A549 (cell line): ENCODE data around the gene POR. TPM values are rescaled to one million over a fixed set of nuclear protein-coding genes. Genes with fewer than 3 reads are reported as not detected.

Experiments
- ATAC-seq, 2 experiments: fragments of 200-7000 bp in 1 of 2; fragments of >200 bp in 1 of 2; cut with Nextera tagmentation in 1 of 2; cut with Tn5 transposase in 1 of 2; 3 replicates each; pipeline versions ENCODE4 v1.8.0 to v1.9.1; 2018 to 2020; ENCODE audit warnings: mild to moderate bottlenecking in 1 of 2, moderate library complexity in 1 of 2
- CTCF ChIA-PET: fragments of 300-600 bp; sonication (Branson Sonifier 250); formaldehyde crosslinking; extraction: SDS; loops from one replicate; lab custom pipeline; 2021; ENCODE audit warnings: antibody characterized with exemption, inconsistent platforms; lab: Yijun Ruan, JAX
- POLR2A ChIA-PET: fragments of 350-600 bp; formaldehyde crosslinking; extraction: SDS; loops from one replicate; lab custom pipeline; 2021; ENCODE audit warnings: antibody characterized with exemption, inconsistent platforms; lab: Yijun Ruan, JAX
- DNase-seq, 2 experiments: peaks; one replicate each; pipeline versions ENCODE4 v3.0.0 to v3.0.0-alpha.2; 2011 to 2016; ENCODE audit warnings: low read depth in 1 of 2, low spot score in 1 of 2
- FAIRE-seq: peaks from 2 replicates; lab custom pipeline; 2011; peaks lifted over from hg19 to GRCh38; lab: Jason Lieb, UNC
- H3K27ac ChIP-seq, 2 experiments: fragments of >200 bp; sonication (Bioruptor Twin); formaldehyde crosslinking; 3 replicates each; pipeline ENCODE4 v1.5.1; 2016 to 2017
- H3K4me1 ChIP-seq: fragments of >200 bp; sonication (Bioruptor Twin); formaldehyde crosslinking; 3 replicates; pipeline ENCODE4 v1.6.1; 2016
- H3K4me2 ChIP-seq: fragments of >200 bp; sonication (Bioruptor Twin); formaldehyde crosslinking; 3 replicates; pipeline ENCODE4 v1.6.1; 2016
- H3K4me3 ChIP-seq: fragments of >200 bp; sonication (Bioruptor Twin); formaldehyde crosslinking; 3 replicates; pipeline ENCODE4 v1.5.1; 2016
- H3K9me3 ChIP-seq: fragments of >200 bp; sonication (Bioruptor Twin); formaldehyde crosslinking; 3 replicates; pipeline ENCODE4 v1.6.1; 2016
- BHLHE40 ChIP-seq: IDR thresholded peaks from 2 replicates; pipeline ENCODE4 v1.6.1; 2012; ENCODE audit warnings: low read depth, low read length, inconsistent platforms
- CBX2 ChIP-seq: fragments of 200-600 bp; sonication (generic); IDR thresholded peaks from 2 replicates; pipeline ENCODE4 v1.6.1; 2016; ENCODE audit warnings: low read depth, mild to moderate bottlenecking, borderline replicate concordance
- CBX8 ChIP-seq: fragments of 200-600 bp; sonication (generic); IDR thresholded peaks from 2 replicates; pipeline ENCODE4 v1.6.1; 2016
- EP300 ChIP-seq, 2 experiments: fragments of >200 bp; sonication (Bioruptor Twin); formaldehyde crosslinking; IDR thresholded peaks; 2 replicates in 1 of 2; 3 replicates in 1 of 2; pipeline ENCODE4 v1.6.1; 2016 to 2017
- HDAC2 ChIP-seq: fragments of 200-600 bp; sonication (generic); IDR thresholded peaks from 2 replicates; pipeline ENCODE4 v1.6.1; 2016
- HOXA7 ChIP-seq: fragments of 250-450 bp; sonication (Bioruptor Pico); IDR thresholded peaks from 2 replicates; pipeline ENCODE4 v1.5.0; 2020; ENCODE audit warnings: mild to moderate bottlenecking, moderate library complexity
- HOXB13 ChIP-seq: fragments of 250-450 bp; sonication (Bioruptor Pico); IDR thresholded peaks from 2 replicates; pipeline ENCODE4 v1.5.0; 2020; ENCODE audit warnings: low read depth, mild to moderate bottlenecking, moderate library complexity
- KDM1A ChIP-seq: fragments of 200-600 bp; sonication (generic); IDR thresholded peaks from 2 replicates; pipeline ENCODE4 v1.6.1; 2016; ENCODE audit warnings: low read depth, mild to moderate bottlenecking
- MAFK ChIP-seq: fragments of 450-650 bp; IDR thresholded peaks from 2 replicates; pipeline ENCODE4 v1.6.1; 2014; ENCODE audit not compliant: partially characterized antibody
- NPAS2 ChIP-seq: fragments of 250-450 bp; sonication (Bioruptor Pico); IDR thresholded peaks from 2 replicates; pipeline ENCODE4 v1.8.0; 2022; ENCODE audit warnings: mild to moderate bottlenecking, moderate library complexity, borderline replicate concordance
- PHF8 ChIP-seq: fragments of 200-600 bp; sonication (generic); IDR thresholded peaks from 2 replicates; pipeline ENCODE4 v1.6.1; 2016; ENCODE audit warnings: low read depth, mild to moderate bottlenecking, antibody characterized with exemption, moderate library complexity, borderline replicate concordance
- RAD21 ChIP-seq, 2 experiments: fragments of >200 bp in 1 of 2; sonication (Bioruptor Twin) in 1 of 2; formaldehyde crosslinking in 1 of 2; IDR thresholded peaks in 1 of 2; conservative IDR thresholded peaks in 1 of 2; 2 replicates in 1 of 2; 3 replicates in 1 of 2; pipeline ENCODE4 v1.6.1; 2012 to 2018; ENCODE audit warnings: inconsistent platforms in 1 of 2
- RCOR1 ChIP-seq: fragments of 150-350 bp; IDR thresholded peaks from 2 replicates; pipeline ENCODE4 v1.6.1; 2014; ENCODE audit warnings: antibody characterized with exemption, low read length, low read depth
- RFX5 ChIP-seq: fragments of 450-650 bp; IDR thresholded peaks from 2 replicates; pipeline ENCODE4 v1.7.1; 2014; ENCODE audit warnings: antibody characterized with exemption, mild to moderate bottlenecking, moderate library complexity
- SMC3 ChIP-seq: fragments of >200 bp; sonication (Bioruptor Twin); formaldehyde crosslinking; IDR thresholded peaks from 3 replicates; pipeline ENCODE4 v1.6.1; 2018; ENCODE audit warnings: inconsistent platforms
- TFCP2L1 ChIP-seq: fragments of 250-450 bp; sonication (Bioruptor Pico); IDR thresholded peaks from 2 replicates; pipeline ENCODE4 v1.5.0; 2021; ENCODE audit warnings: mild to moderate bottlenecking
- ZC3H11A ChIP-seq: fragments of 450-650 bp; IDR thresholded peaks from 2 replicates; pipeline ENCODE4 v1.6.1; 2014; ENCODE audit warnings: antibody characterized with exemption, mild to moderate bottlenecking
- ZNF302 ChIP-seq: fragments of 250-450 bp; sonication (Bioruptor Pico); IDR thresholded peaks from 2 replicates; pipeline ENCODE4 v1.9.0; 2021; ENCODE audit warnings: inconsistent platforms, mild to moderate bottlenecking, moderate library complexity
- WGBS: methylation state at CpG from one replicate; pipeline ENCODE4 v1.1.6; 2017; ENCODE audit errors: missing lambda C conversion rate; 5-methylcytosine and 5-hydroxymethylcytosine counted together
- polyA plus RNA-seq, 4 experiments: library from polyadenylated mRNA; depleted of rRNA in 3 of 4; stranded (reverse); fragments of >200 nt; fragmentation: RNase III in 1 of 4; extraction: RNeasy Plus Mini Kit Qiagen cat#74134 plus additional on column Dnase treatment in 1 of 4; gene quantifications; 2 replicates in 3 of 4; 3 replicates in 1 of 4; pipeline ENCODE4 v1.2.3, GENCODE V29; 2011 to 2017
- TF ChIP-seq, protein P1 (sequence below): fragments of >200 bp; sonication (Bioruptor Twin); formaldehyde crosslinking; IDR thresholded peaks from 3 replicates; pipeline ENCODE4 v1.5.1; 2016
- TF ChIP-seq, protein P2 (sequence below): fragments of 200-600 bp; sonication (generic); IDR thresholded peaks from 2 replicates; pipeline ENCODE4 v1.6.1; 2016; ENCODE audit warnings: antibody characterized with exemption, mild to moderate bottlenecking, moderate library complexity

POR gene
- polyA plus RNA-seq, 2 of the 4 experiments (the other 2 are of a cell fraction): 71.1 to 109 TPM

DNA sequence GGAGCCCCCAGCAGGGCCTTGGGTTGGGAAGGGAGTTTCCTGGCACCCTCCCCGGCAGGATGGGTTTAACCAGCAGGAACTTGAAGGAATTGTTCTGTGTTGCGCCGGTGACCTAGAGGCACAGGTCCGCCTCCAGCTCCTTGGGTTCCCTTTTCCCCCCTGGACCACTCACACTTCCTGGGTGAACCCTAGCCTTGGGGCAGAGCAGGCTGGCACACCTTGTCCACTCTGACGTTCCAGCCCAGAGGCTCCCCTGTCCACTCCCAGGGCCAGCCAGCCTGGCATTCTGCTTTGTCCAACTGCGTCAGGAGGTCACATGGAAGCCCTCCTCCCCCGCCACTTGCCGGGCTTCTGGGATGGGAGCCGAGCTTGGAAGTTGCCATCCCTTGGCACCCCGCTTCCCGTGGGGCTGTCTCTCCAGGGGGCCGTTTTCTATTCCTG, 53.6 kb downstream of the POR start:
- Histone ChIP-seq H3K4me1 (peaks cover 7% of the 10 kb centered on the region; the same call in 1 of the 3 replicates), H3K4me3 (no peak overlapping the region), H3K27ac (no peak overlapping the region)
- ATAC-seq: no peak
- WGBS: 93% methylated on average over 12 of the region's 12 CpGs
- TF ChIP-seq CBX8: no peak
- no peak for TF ChIP-seq ZNF302
- TF ChIP-seq HOXB13 (CRISPR knock-in tag): no peak
- TF ChIP-seq EP300 (IDR thresholded peaks at IDR 0.05): no peak
- TF ChIP-seq PHF8: no peak
- TF ChIP-seq NPAS2 (CRISPR knock-in tag): no peak
- no peak for TF ChIP-seq MAFK
- TF ChIP-seq, protein P1, sequence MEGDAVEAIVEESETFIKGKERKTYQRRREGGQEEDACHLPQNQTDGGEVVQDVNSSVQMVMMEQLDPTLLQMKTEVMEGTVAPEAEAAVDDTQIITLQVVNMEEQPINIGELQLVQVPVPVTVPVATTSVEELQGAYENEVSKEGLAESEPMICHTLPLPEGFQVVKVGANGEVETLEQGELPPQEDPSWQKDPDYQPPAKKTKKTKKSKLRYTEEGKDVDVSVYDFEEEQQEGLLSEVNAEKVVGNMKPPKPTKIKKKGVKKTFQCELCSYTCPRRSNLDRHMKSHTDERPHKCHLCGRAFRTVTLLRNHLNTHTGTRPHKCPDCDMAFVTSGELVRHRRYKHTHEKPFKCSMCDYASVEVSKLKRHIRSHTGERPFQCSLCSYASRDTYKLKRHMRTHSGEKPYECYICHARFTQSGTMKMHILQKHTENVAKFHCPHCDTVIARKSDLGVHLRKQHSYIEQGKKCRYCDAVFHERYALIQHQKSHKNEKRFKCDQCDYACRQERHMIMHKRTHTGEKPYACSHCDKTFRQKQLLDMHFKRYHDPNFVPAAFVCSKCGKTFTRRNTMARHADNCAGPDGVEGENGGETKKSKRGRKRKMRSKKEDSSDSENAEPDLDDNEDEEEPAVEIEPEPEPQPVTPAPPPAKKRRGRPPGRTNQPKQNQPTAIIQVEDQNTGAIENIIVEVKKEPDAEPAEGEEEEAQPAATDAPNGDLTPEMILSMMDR: no peak
- TF ChIP-seq RCOR1: no peak
- no peak for TF ChIP-seq KDM1A
- TF ChIP-seq RFX5: no peak
- no peak for TF ChIP-seq SMC3
- TF ChIP-seq TFCP2L1: no peak
- no peak for TF ChIP-seq ZC3H11A
- TF ChIP-seq, protein P2, sequence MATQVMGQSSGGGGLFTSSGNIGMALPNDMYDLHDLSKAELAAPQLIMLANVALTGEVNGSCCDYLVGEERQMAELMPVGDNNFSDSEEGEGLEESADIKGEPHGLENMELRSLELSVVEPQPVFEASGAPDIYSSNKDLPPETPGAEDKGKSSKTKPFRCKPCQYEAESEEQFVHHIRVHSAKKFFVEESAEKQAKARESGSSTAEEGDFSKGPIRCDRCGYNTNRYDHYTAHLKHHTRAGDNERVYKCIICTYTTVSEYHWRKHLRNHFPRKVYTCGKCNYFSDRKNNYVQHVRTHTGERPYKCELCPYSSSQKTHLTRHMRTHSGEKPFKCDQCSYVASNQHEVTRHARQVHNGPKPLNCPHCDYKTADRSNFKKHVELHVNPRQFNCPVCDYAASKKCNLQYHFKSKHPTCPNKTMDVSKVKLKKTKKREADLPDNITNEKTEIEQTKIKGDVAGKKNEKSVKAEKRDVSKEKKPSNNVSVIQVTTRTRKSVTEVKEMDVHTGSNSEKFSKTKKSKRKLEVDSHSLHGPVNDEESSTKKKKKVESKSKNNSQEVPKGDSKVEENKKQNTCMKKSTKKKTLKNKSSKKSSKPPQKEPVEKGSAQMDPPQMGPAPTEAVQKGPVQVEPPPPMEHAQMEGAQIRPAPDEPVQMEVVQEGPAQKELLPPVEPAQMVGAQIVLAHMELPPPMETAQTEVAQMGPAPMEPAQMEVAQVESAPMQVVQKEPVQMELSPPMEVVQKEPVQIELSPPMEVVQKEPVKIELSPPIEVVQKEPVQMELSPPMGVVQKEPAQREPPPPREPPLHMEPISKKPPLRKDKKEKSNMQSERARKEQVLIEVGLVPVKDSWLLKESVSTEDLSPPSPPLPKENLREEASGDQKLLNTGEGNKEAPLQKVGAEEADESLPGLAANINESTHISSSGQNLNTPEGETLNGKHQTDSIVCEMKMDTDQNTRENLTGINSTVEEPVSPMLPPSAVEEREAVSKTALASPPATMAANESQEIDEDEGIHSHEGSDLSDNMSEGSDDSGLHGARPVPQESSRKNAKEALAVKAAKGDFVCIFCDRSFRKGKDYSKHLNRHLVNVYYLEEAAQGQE: no peak
- no peak for TF ChIP-seq CBX2
- TF ChIP-seq HDAC2: no peak
- TF ChIP-seq BHLHE40: no peak
- no peak for TF ChIP-seq RAD21 (conservative IDR thresholded peaks at IDR 0.05 in 1 of 2, IDR thresholded peaks at IDR 0.05 in 1 of 2)
- TF ChIP-seq HOXA7 (CRISPR knock-in tag): no peak
- TF ChIP-seq, all 56 proteins: peak for 0
- Histone ChIP-seq H3K4me2 (no peak overlapping the region), H3K9me3 (no peaks in the 10 kb centered on the region)
- ChIA-PET CTCF (interaction anchor here (1.0 to 3.3 kb wide), 2 partner anchors 9 to 102 kb away, joined by 3 to 12 read pairs; no protein-coding TSS in a partner anchor), POLR2A (interaction anchor here (0.6 kb wide), 2 partner anchors 90 to 186 kb away, joined by 4 to 7 read pairs; partner anchors contain the start of gene RHBDD2)
- no peak for FAIRE-seq
- no peak for DNase-seq

DNA sequence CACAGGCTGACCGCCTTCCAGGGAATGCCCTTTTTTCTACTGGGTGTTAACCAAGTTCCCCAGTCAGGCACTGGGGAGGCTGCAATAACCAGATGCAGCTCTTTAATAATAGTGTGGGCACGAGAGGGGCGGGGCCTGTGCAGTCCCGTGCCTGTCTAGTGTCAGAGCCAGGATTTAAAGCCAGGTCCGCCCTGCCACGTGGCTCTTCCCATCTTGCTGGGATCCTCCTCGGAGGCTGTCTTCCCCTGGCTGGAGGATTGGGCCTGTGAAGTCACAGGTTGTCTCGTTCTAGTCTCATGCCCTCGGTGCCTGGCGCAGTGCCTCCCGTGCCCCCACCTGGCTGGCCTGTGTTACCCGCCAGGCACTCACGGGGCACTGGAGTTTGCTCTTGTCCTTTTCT, 54.2 kb downstream of the POR start:
- H3K27ac ChIP-seq: 0 out of 6 replicates have a peak overlapping the region, but pooled peaks of 1 of the 2 experiments have one; percentile 10
- H3K4me2 ChIP-seq: no peak overlapping the region
- ChIA-PET CTCF (interaction anchor here (1.0 to 3.3 kb wide), 2 partner anchors 9 to 103 kb away, joined by 3 to 12 read pairs; no protein-coding TSS in a partner anchor), POLR2A (no interaction called here)
- FAIRE-seq (no peak), ATAC-seq (no peak), DNase-seq (no peak)
- no peak overlapping the region for H3K4me3 ChIP-seq
- peaks cover 7% of the 10 kb centered on the region; the same call in 1 of the 3 replicates for H3K4me1 ChIP-seq
- H3K9me3 ChIP-seq: no peaks in the 10 kb centered on the region
- 94% methylated on average over 8 of the region's 13 CpGs for WGBS
- TF ChIP-seq KDM1A: no peak
